ENCODE measurements around the gene TLE2. TPM values are rescaled to one million over a fixed set of nuclear protein-coding genes. Genes with fewer than 3 reads are reported as not detected.
A peak's percentile ranks its signal among the peaks of the same experiment; 100 is the strongest.

The TLE2 gene
- total and polyA plus RNA-seq, 2 experiments from 2014 or later = 36.2 to 71.1 TPM

DNA sequence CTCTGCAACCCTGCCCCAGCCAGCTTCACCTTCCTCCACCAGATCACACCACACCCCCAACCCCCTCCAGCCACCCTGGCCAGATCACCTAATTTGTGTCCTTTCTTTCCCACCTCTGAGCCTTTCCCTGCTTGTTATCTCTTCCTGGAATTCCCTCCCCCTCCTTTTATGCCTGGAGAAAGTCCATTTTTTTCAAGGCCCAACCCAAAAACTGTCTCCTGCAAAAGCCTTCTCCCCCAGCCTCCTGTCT lies 5.3 kb upstream of the TLE2 start:
- no peak for DNase-seq (ENCODE audit: low spot score)
- H3K27me3 ChIP-seq = no peaks in the 10 kb centered on the region
- no peaks in the 10 kb centered on the region for H3K79me2 ChIP-seq
- H3K27ac ChIP-seq = peak overlapping the region; percentile 85
- H4K20me1 ChIP-seq (ENCODE audit: insufficient read depth, poor library complexity, severe bottlenecking) = no peaks in the 10 kb centered on the region
- H2AFZ ChIP-seq = peak overlapping the region; percentile 30
- TF ChIP-seq EZH2phosphoT487 (IDR thresholded peaks at IDR 0.05; ENCODE audit: low read depth, severe bottlenecking, unreplicated experiment) = no peak
- no peak for TF ChIP-seq EZH2 (IDR thresholded peaks at IDR 0.05; ENCODE audit: borderline replicate concordance)
- TF ChIP-seq, protein P1, sequence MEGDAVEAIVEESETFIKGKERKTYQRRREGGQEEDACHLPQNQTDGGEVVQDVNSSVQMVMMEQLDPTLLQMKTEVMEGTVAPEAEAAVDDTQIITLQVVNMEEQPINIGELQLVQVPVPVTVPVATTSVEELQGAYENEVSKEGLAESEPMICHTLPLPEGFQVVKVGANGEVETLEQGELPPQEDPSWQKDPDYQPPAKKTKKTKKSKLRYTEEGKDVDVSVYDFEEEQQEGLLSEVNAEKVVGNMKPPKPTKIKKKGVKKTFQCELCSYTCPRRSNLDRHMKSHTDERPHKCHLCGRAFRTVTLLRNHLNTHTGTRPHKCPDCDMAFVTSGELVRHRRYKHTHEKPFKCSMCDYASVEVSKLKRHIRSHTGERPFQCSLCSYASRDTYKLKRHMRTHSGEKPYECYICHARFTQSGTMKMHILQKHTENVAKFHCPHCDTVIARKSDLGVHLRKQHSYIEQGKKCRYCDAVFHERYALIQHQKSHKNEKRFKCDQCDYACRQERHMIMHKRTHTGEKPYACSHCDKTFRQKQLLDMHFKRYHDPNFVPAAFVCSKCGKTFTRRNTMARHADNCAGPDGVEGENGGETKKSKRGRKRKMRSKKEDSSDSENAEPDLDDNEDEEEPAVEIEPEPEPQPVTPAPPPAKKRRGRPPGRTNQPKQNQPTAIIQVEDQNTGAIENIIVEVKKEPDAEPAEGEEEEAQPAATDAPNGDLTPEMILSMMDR (IDR thresholded peaks at IDR 0.05; ENCODE audit: poor library complexity) = no peak
- no peaks in the 10 kb centered on the region for H3K9me2 ChIP-seq (replicated peaks; ENCODE audit: insufficient read depth)
- no peaks in the 10 kb centered on the region for H3K36me3 ChIP-seq (replicated peaks; ENCODE audit: insufficient read depth, low read depth)
- no peaks in the 10 kb centered on the region for H3K9me3 ChIP-seq (ENCODE audit: low read depth)
- H3K4me3 ChIP-seq = no peak overlapping the region
- H3K4me1 ChIP-seq (ENCODE audit: insufficient read depth) = peaks cover 27% of the 10 kb centered on the region
- peak overlapping the region; percentile 84 for H3K4me2 ChIP-seq

DNA sequence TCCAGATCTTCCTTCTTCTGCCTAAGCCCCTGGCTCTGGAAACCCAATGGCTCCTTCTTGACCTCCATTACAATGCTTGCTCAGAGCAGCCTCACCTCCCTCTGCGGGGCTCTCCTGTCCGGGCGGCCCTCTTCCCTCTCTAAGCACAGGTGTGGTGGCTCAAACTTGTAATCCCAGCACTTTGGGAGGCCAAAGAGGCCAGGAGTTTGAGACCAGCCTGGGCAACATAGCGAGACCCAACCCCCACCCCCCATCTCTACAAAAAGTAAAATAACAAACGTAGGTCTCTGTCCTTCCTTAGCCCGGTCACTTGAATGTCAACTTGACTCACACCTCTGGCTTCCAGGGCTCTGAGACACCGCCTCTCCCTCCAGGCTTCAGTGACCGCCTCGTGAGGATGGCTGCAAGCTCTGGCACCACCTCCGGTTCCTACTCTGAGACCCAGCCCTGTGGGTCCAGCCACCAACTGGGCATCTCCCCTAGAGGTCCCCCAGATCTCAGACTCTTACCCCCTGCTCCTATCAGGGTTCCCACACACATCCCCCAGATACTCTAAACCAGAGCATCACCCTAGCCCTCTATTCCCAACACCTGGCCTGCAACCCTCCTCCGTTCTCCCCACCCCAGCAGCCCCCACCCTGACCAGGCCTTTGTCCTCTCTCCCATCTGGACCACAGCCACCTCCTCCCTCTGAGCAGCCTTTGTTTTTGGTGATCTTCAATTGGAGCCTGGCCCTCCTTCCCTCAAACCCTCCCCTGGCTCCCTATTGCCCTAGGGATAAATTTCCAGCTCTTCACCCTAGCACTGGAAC lies 4.7 kb upstream of the TLE2 start:
- H3K9me3 ChIP-seq (ENCODE audit: low read depth) = no peaks in the 10 kb centered on the region
- no peak overlapping the region for H3K4me3 ChIP-seq
- no peaks in the 10 kb centered on the region for H3K79me2 ChIP-seq
- H3K27me3 ChIP-seq = no peaks in the 10 kb centered on the region
- TF ChIP-seq, protein P1 (IDR thresholded peaks at IDR 0.05; ENCODE audit: poor library complexity) = no peak
- peak overlapping the region; percentile 84 for H3K4me2 ChIP-seq
- no peaks in the 10 kb centered on the region for H4K20me1 ChIP-seq (ENCODE audit: insufficient read depth, poor library complexity, severe bottlenecking)
- no peak overlapping the region for H2AFZ ChIP-seq
- DNase-seq (ENCODE audit: low spot score) = no peak
- H3K36me3 ChIP-seq (replicated peaks; ENCODE audit: insufficient read depth, low read depth) = no peaks in the 10 kb centered on the region
- no peaks in the 10 kb centered on the region for H3K9me2 ChIP-seq (replicated peaks; ENCODE audit: insufficient read depth)
- peak overlapping the region; percentile 85 for H3K27ac ChIP-seq
- 66% methylated on average over 11 of the region's 11 CpGs for WGBS (ENCODE audit: low lambda C conversion rate, missing lambda C conversion rate)
- peaks cover 28% of the 10 kb centered on the region for H3K4me1 ChIP-seq (ENCODE audit: insufficient read depth)

DNA sequence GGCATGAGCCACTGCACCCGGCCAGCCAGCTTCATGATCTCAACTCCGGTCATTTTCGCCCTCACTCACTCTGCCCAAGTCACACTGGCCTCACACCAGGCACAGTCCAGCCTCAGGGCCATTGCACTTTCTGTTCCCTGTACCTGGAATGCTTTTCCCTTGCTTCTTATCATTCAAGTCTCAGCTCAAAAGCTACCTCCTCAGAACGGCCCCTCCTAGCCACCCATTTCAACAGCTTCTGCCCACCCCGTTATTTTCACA lies 2.5 kb upstream of the TLE2 start:
- TF ChIP-seq EZH2phosphoT487 (IDR thresholded peaks at IDR 0.05; ENCODE audit: low read depth, severe bottlenecking, unreplicated experiment) (no peak), EZH2 (IDR thresholded peaks at IDR 0.05; ENCODE audit: borderline replicate concordance) (no peak)
- TF ChIP-seq, protein P1 (IDR thresholded peaks at IDR 0.05; ENCODE audit: poor library complexity) = no peak
- no peak overlapping the region for H3K27ac ChIP-seq
- H3K9me2 ChIP-seq (replicated peaks; ENCODE audit: insufficient read depth) = no peaks in the 10 kb centered on the region
- 78% methylated on average over 5 of the region's 5 CpGs for WGBS (ENCODE audit: low lambda C conversion rate, missing lambda C conversion rate)
- H3K79me2 ChIP-seq = no peaks in the 10 kb centered on the region
- H2AFZ ChIP-seq = no peak overlapping the region
- no peak overlapping the region for H3K4me3 ChIP-seq
- peaks cover 23% of the 10 kb centered on the region for H3K4me1 ChIP-seq (ENCODE audit: insufficient read depth)
- no peaks in the 10 kb centered on the region for H3K36me3 ChIP-seq (replicated peaks; ENCODE audit: insufficient read depth, low read depth)
- no peaks in the 10 kb centered on the region for H3K9me3 ChIP-seq (ENCODE audit: low read depth)
- no peak overlapping the region for H3K4me2 ChIP-seq
- no peak for DNase-seq (ENCODE audit: low spot score)
- no peaks in the 10 kb centered on the region for H3K27me3 ChIP-seq
- H4K20me1 ChIP-seq (ENCODE audit: insufficient read depth, poor library complexity, severe bottlenecking) = no peaks in the 10 kb centered on the region
